ENCODE results near the gene AGRN.
A peak's percentile ranks its signal among the peaks of the same experiment; 100 is the strongest.
"Not testable (repeated sequence)": the region's sequence is repeated elsewhere in the genome, so short reads cannot be mapped to it uniquely, and the experiment has no call there.

The AGRN gene

GRCh38 chr1:973459-974292, 46.2 kb upstream of the AGRN start:
- H3K27ac Mint-ChIP-seq = no peak overlapping the region
- peaks cover 12% of the 10 kb centered on the region for H3K4me1 Mint-ChIP-seq
- no peak for TF ChIP-seq CTCF (IDR thresholded peaks at IDR 0.05)
- no peak for DNase-seq
- H3K9me3 Mint-ChIP-seq = peaks cover 9% of the 10 kb centered on the region
- H3K27me3 Mint-ChIP-seq (ENCODE audit: low read depth, poor library complexity) = peaks cover 70% of the 10 kb centered on the region
- no peak overlapping the region for H3K4me3 Mint-ChIP-seq
- peaks cover 4% of the 10 kb centered on the region for H3K36me3 Mint-ChIP-seq (ENCODE audit: low read depth)

DNA sequence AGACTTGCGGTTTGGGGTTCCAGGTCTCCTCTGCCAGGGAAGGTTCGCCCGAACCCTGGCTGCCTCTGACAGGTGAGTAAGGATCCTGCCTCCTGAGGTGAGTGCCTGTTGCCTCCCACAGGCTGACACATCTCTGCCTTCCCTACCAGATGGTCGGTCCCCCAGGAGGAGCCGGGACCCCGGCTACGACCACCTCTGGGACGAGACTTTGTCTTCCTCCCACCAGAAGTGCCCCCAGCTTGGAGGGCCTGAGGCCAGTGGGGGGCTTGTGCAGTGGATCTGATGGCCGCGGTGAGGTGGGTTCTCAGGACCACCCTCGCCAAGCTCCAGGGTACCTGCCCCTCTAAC, 45.7 kb upstream of the AGRN start:
- TF ChIP-seq CTCF (IDR thresholded peaks at IDR 0.05) = no peak
- no peak overlapping the region for H3K27ac Mint-ChIP-seq
- peaks cover 4% of the 10 kb centered on the region for H3K36me3 Mint-ChIP-seq (ENCODE audit: low read depth)
- H3K4me1 Mint-ChIP-seq = peaks cover 12% of the 10 kb centered on the region
- DNase-seq = no peak
- H3K27me3 Mint-ChIP-seq (ENCODE audit: low read depth, poor library complexity) = peaks cover 67% of the 10 kb centered on the region
- H3K4me3 Mint-ChIP-seq = no peak overlapping the region
- H3K9me3 Mint-ChIP-seq = peaks cover 9% of the 10 kb centered on the region

DNA sequence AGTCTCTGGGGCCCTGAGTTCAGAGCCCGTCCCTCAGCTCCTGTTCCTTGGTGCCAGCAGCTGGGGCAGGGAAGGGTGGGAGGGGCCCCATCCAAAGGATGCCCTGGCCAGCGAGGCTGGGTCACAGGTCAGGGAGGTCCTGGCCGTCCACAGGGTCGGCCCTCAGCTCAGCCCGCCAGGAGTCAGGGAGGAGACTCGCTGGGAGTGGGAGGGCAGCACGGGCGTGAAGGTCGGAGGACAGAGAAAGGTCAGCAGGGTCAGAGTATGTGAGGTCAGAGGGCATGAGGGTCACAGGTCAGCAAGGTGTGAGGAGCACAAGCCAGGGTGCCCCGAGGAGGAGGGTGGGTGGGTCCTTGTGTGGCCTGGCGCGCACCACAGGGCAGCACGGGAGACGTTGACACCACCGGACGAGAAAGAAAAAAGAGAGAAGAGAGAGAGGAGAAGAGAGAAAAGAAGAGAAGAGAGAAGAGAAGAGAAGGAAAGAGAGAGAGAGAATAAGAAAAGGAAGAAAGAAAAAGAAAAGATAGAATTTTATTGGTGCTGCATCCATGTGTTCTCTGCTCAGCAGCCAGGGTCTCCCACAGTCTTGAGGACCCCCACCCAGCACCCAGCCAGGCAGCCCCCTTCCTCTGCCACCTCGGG, 45.1 kb upstream of the AGRN start:
- no peak for DNase-seq
- H3K9me3 Mint-ChIP-seq = peaks cover 6% of the 10 kb centered on the region
- H3K4me1 Mint-ChIP-seq = peaks cover 12% of the 10 kb centered on the region
- H3K4me3 Mint-ChIP-seq = no peak overlapping the region
- no peak for TF ChIP-seq CTCF (IDR thresholded peaks at IDR 0.05)
- H3K27ac Mint-ChIP-seq = peak overlapping the region; percentile 66
- H3K36me3 Mint-ChIP-seq (ENCODE audit: low read depth) = peaks cover 4% of the 10 kb centered on the region
- H3K27me3 Mint-ChIP-seq (ENCODE audit: low read depth, poor library complexity) = peaks cover 61% of the 10 kb centered on the region

GRCh38 chr1:975365-975764, 44.6 kb upstream of the AGRN start:
- H3K27me3 Mint-ChIP-seq (ENCODE audit: low read depth, poor library complexity) = peaks cover 56% of the 10 kb centered on the region
- peaks cover 12% of the 10 kb centered on the region for H3K4me1 Mint-ChIP-seq
- no peak overlapping the region for H3K27ac Mint-ChIP-seq
- H3K36me3 Mint-ChIP-seq (ENCODE audit: low read depth) = peaks cover 4% of the 10 kb centered on the region
- TF ChIP-seq CTCF (IDR thresholded peaks at IDR 0.05) = no peak
- DNase-seq = no peak
- peaks cover 6% of the 10 kb centered on the region for H3K9me3 Mint-ChIP-seq
- no peak overlapping the region for H3K4me3 Mint-ChIP-seq

DNA sequence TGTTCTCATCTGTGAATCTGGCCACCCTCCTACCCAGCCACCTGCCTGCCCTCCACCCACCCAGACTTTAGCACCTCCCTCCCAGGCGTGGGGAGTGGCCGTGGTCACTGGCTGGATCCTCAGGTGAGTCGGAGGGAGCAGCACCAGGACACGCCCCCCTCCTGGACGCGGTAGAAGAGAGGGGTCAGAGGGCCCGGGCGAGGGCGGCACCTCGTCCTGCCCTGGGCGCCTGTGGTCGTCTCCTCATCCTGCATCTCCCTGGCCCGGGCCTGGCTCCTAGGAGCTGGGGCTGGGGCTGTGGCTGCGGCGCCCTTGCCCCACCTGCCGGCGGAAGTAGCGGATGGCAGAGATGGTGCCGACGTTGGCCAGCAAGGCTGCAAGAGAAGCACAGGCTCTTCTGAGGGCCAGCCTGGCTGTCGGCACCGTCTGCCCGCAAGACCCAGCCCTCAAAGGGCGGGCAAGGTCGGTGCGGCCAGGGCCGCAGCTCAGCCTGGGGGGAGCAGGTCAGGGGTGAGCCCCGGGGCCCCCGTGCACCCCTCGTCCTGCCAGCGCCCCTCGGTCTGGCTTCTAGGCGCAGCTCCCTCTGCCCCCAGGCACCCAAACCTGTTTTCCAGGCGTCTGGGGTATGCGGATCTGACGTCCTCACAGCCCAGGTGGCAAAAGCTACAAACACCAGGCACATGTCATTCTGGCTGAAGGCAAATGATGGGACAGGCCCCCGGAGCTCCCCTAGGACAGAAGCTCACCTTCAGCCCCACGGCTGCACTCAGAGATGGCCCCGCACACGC, 43.8 kb upstream of the AGRN start:
- Mint-ChIP-seq H3K27me3 (ENCODE audit: low read depth, poor library complexity) (peaks cover 54% of the 10 kb centered on the region), H3K27ac (no peak overlapping the region), H3K36me3 (ENCODE audit: low read depth) (peaks cover 4% of the 10 kb centered on the region), H3K4me3 (no peak overlapping the region), H3K9me3 (peaks cover 6% of the 10 kb centered on the region), H3K4me1 (peaks cover 12% of the 10 kb centered on the region)
- DNase-seq = peak; percentile 80
- TF ChIP-seq CTCF (IDR thresholded peaks at IDR 0.05) = peak; percentile 55

DNA sequence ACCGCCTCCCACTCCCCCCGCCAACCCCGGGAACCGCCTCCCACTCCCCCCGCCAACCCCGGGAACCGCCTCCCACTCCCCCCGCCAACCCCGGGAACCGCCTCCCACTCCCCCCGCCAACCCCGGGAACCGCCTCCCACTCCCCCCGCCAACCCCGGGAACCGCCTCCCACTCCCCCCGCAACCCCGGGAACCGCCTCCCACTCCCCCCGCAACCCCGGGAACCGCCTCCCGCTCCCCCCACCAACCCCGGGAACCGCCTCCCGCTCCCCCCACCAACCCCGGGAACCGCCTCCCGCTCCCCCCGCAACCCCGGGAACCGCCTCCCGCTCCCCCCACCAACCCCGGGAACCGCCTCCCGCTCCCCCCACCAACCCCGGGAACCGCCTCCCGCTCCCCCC, 43.1 kb upstream of the AGRN start:
- H3K27me3 Mint-ChIP-seq (ENCODE audit: low read depth, poor library complexity) = peaks cover 50% of the 10 kb centered on the region
- peak; percentile 41 for DNase-seq
- H3K36me3 Mint-ChIP-seq (ENCODE audit: low read depth); H3K4me3 Mint-ChIP-seq; H3K27ac Mint-ChIP-seq; H3K9me3 Mint-ChIP-seq: not testable (repeated sequence)
- H3K4me1 Mint-ChIP-seq = peaks cover 12% of the 10 kb centered on the region

Data from nephron progenitor cell (in vitro differentiated cells).